SK-N-MC (cell line): Measurements from ENCODE around the gene NCKAP5L.

Experiments used
- EZH2 ChIP-seq: fragments of 200-600 bp; sonication (generic); IDR thresholded peaks from one replicate; pipeline ENCODE4 v1.6.1; 2017; ENCODE audit warnings: antibody characterized with exemption
- FOXP2 ChIP-seq: optimal IDR thresholded peaks from 2 replicates; pipeline ENCODE3; 2011; ENCODE audit warnings: mild to moderate bottlenecking, moderate library complexity; ENCODE audit not compliant: insufficient read depth; ENCODE audit errors: extremely low read length, control extremely low read depth
- POLR2AphosphoS5 ChIP-seq: IDR thresholded peaks from 2 replicates; pipeline ENCODE4 v1.6.1; 2012; ENCODE audit warnings: mild to moderate bottlenecking, low read depth, low read length, borderline replicate concordance

- TF ChIP-seq EZH2, result no peak
- no peak for TF ChIP-seq POLR2AphosphoS5
- TF ChIP-seq FOXP2, result no peak
These were observed 48.6 kb downstream of the NCKAP5L start for GRCh38 chr12:49779581-49779980.
